Spinal cord (tissue), 10 donors: ENCODE data around the gene USP6. TPM values are rescaled to one million over a fixed set of nuclear protein-coding genes. Genes with fewer than 3 reads are reported as not detected.
"Not testable (repeated sequence)": the region's sequence is repeated elsewhere in the genome, so short reads cannot be mapped to it uniquely, and the experiment has no call there.

Experiments used
- DNase-seq, 6 donors: peaks; one replicate each; pipeline versions ENCODE4 v3.0.0 to v3.0.0-alpha.2; 2013 to 2015; ENCODE audit warnings: low spot score in 6 of 6, low read depth in 4 of 6
- H3K27ac ChIP-seq: one replicate; pipeline ENCODE4 v1.5.1; 2013; ENCODE audit warnings: low read depth, low read length, control low read depth
- H3K27me3 ChIP-seq: one replicate; pipeline ENCODE4 v1.6.1; 2013; ENCODE audit warnings: low read length; ENCODE audit not compliant: control insufficient read depth, insufficient read depth
- H3K36me3 ChIP-seq: one replicate; pipeline ENCODE4 v1.6.1; 2013; ENCODE audit warnings: low read length; ENCODE audit not compliant: control insufficient read depth, insufficient read depth
- H3K4me1 ChIP-seq: one replicate; pipeline ENCODE4 v1.6.1; 2013; ENCODE audit warnings: low read length; ENCODE audit not compliant: control insufficient read depth, insufficient read depth
- H3K4me3 ChIP-seq: one replicate; pipeline ENCODE4 v1.5.1; 2013; ENCODE audit warnings: low read depth, low read length, control low read depth
- H3K9me3 ChIP-seq: one replicate; pipeline ENCODE4 v1.6.1; 2013; ENCODE audit warnings: low read length; ENCODE audit not compliant: control insufficient read depth, insufficient read depth
- WGBS: methylation state at CpG from one replicate; pipeline ENCODE4 v1.1.5; 2013; ENCODE audit warnings: missing lambda C conversion rate; ENCODE audit not compliant: insufficient coverage; 5-methylcytosine and 5-hydroxymethylcytosine counted together
- polyA plus RNA-seq, 2 donors: library from polyadenylated mRNA; unstranded; fragments of 120-200 nt; gene quantifications; one replicate each; pipeline ENCODE4 v1.2.1, GENCODE V29; 2013; ENCODE audit not compliant: insufficient read length in 2 of 2
- total RNA-seq, 2 donors: library from RNA; depleted of rRNA in 1 of 2; stranded (reverse); fragments of 120-200 nt in 1 of 2; fragments of >200 nt in 1 of 2; gene quantifications; one replicate each; pipeline versions ENCODE4 v1.2.3 to v1.2.4, GENCODE V29; 2013 to 2014
- donor health status: healthy.

USP6 gene
- total and polyA plus RNA-seq, 4 donors = 0.10 to 9.8 (median 1.9) TPM

GRCh38 chr17:5203908-5204294, 88.1 kb downstream of the USP6 start:
- Histone ChIP-seq H3K27me3 (no peaks in the 10 kb centered on the region), H3K4me3 (no peak overlapping the region), H3K9me3 (no peaks in the 10 kb centered on the region), H3K36me3 (peaks cover 5% of the 10 kb centered on the region), H3K4me1 (no peaks in the 10 kb centered on the region), H3K27ac (no peak overlapping the region)
- 100% methylated on average over 1 of the region's 1 CpG for WGBS
- DNase-seq = no peak

- 89% methylated on average over 2 of the region's 3 CpGs for WGBS
- Histone ChIP-seq H3K27me3 (no peaks in the 10 kb centered on the region), H3K4me1 (no peaks in the 10 kb centered on the region), H3K9me3 (no peaks in the 10 kb centered on the region), H3K36me3 (peaks cover 18% of the 10 kb centered on the region), H3K27ac (no peak overlapping the region), H3K4me3 (no peak overlapping the region)
- DNase-seq = no peak
Observed at GRCh38 chr17:5209396-5209795, 93.6 kb downstream of the USP6 start.

- Histone ChIP-seq H3K4me1 (no peaks in the 10 kb centered on the region), H3K9me3 (no peaks in the 10 kb centered on the region), H3K27ac (no peak overlapping the region), H3K4me3 (no peak overlapping the region), H3K36me3 (peaks cover 23% of the 10 kb centered on the region), H3K27me3 (no peaks in the 10 kb centered on the region)
- DNase-seq = no peak
- WGBS = 100% methylated on average over 1 of the region's 5 CpGs
Observed at GRCh38 chr17:5210091-5210490, 94.3 kb downstream of the USP6 start.

- H3K9me3 ChIP-seq = no peaks in the 10 kb centered on the region
- H3K36me3 ChIP-seq = peaks cover 29% of the 10 kb centered on the region
- no peak overlapping the region for H3K4me3 ChIP-seq
- H3K27me3 ChIP-seq = no peaks in the 10 kb centered on the region
- H3K27ac ChIP-seq = no peak overlapping the region
- DNase-seq = no peak
- no CpG with 5 or more reads among the region's 8 CpGs for WGBS
- no peaks in the 10 kb centered on the region for H3K4me1 ChIP-seq
Observed at GRCh38 chr17:5210614-5211252, 94.9 kb downstream of the USP6 start.

- Histone ChIP-seq H3K36me3 (peaks cover 34% of the 10 kb centered on the region), H3K27ac (no peak overlapping the region)
- WGBS = no CpG with 5 or more reads among the region's 7 CpGs
Observed at GRCh38 chr17:5211458-5211857, 95.6 kb downstream of the USP6 start.

GRCh38 chr17:5217562-5217961, 101.7 kb downstream of the USP6 start:
- not testable (repeated sequence) for DNase-seq, H3K4me3 ChIP-seq, H3K4me1 ChIP-seq, H3K9me3 ChIP-seq, H3K27me3 ChIP-seq, H3K27ac ChIP-seq
- peaks cover 32% of the 10 kb centered on the region for H3K36me3 ChIP-seq
- WGBS = no CpG with 5 or more reads among the region's 5 CpGs

More at GRCh38 chr17:5211458-5211857, 95.6 kb downstream of the USP6 start:
- DNase-seq = no peak
- Histone ChIP-seq H3K27me3 (no peaks in the 10 kb centered on the region), H3K4me1 (no peaks in the 10 kb centered on the region), H3K9me3 (no peaks in the 10 kb centered on the region), H3K4me3 (no peak overlapping the region)

GRCh38 chr17:5219536-5219935, 103.7 kb downstream of the USP6 start:
- no peak overlapping the region for H3K4me3 ChIP-seq
- H3K9me3 ChIP-seq = no peaks in the 10 kb centered on the region
- no peak overlapping the region for H3K27ac ChIP-seq
- no peaks in the 10 kb centered on the region for H3K4me1 ChIP-seq
- 95% methylated on average over 4 of the region's 6 CpGs for WGBS
- DNase-seq = no peak
- no peaks in the 10 kb centered on the region for H3K27me3 ChIP-seq
- H3K36me3 ChIP-seq = peaks cover 40% of the 10 kb centered on the region

GRCh38 chr17:5220074-5220473, 104.2 kb downstream of the USP6 start:
- Histone ChIP-seq H3K27ac (no peak overlapping the region), H3K27me3 (no peaks in the 10 kb centered on the region), H3K9me3 (no peaks in the 10 kb centered on the region), H3K4me1 (no peaks in the 10 kb centered on the region), H3K36me3 (peaks cover 38% of the 10 kb centered on the region), H3K4me3 (no peak overlapping the region)
- no peak for DNase-seq
- 84% methylated on average over 3 of the region's 5 CpGs for WGBS

- not testable (repeated sequence) for H3K4me3 ChIP-seq
Observed at GRCh38 chr17:5221912-5222311, 106.1 kb downstream of the USP6 start.

More at GRCh38 chr17:5221912-5222311, 106.1 kb downstream of the USP6 start:
- not testable (repeated sequence) for H3K4me1 ChIP-seq, DNase-seq, H3K27ac ChIP-seq, H3K27me3 ChIP-seq, H3K9me3 ChIP-seq
- WGBS = 93% methylated on average over 5 of the region's 12 CpGs
- H3K36me3 ChIP-seq = peaks cover 27% of the 10 kb centered on the region
